Endodermal cell (in vitro differentiated cells): ENCODE measurements around the gene NUDT8. TPM values are rescaled to one million over a fixed set of nuclear protein-coding genes. Genes with fewer than 3 reads are reported as not detected.

ENCODE experiments used
- DNase-seq: peaks from one replicate; pipeline ENCODE4 v3.0.0-alpha.2; 2017
- H3K27ac ChIP-seq: 2 replicates; pipeline ENCODE4 v1.5.1; 2013; ENCODE audit warnings: mild to moderate bottlenecking, low read depth, low read length, moderate library complexity
- H3K27me3 ChIP-seq: 2 replicates; pipeline ENCODE4 v1.6.1; 2013; ENCODE audit warnings: mild to moderate bottlenecking, low read length, moderate library complexity; ENCODE audit not compliant: insufficient read depth, control insufficient read depth, poor library complexity, severe bottlenecking
- H3K36me3 ChIP-seq: 2 replicates; pipeline ENCODE4 v1.7.0; 2013; ENCODE audit warnings: mild to moderate bottlenecking, low read length, moderate library complexity; ENCODE audit not compliant: control insufficient read depth, insufficient read depth
- H3K4me1 ChIP-seq: one replicate; pipeline ENCODE4 v1.7.0; 2013; ENCODE audit warnings: low read length; ENCODE audit not compliant: control insufficient read depth, insufficient read depth
- H3K4me3 ChIP-seq: 2 replicates; pipeline ENCODE4 v1.5.1; 2013; ENCODE audit warnings: mild to moderate bottlenecking, low read length, moderate library complexity
- H3K9ac ChIP-seq: 2 replicates; pipeline ENCODE4 v1.6.1; 2013; ENCODE audit warnings: mild to moderate bottlenecking, low read length, moderate library complexity; ENCODE audit not compliant: poor library complexity, severe bottlenecking; ENCODE audit errors: extremely low read depth
- H3K9me3 ChIP-seq: 2 replicates; pipeline ENCODE4 v1.6.1; 2013; ENCODE audit warnings: mild to moderate bottlenecking, low read length, moderate library complexity; ENCODE audit not compliant: control insufficient read depth
- H3K27ac Mint-ChIP-seq: 2 replicates; pipeline ENCODE4 v1.8.0; 2020; ENCODE audit warnings: mixed read lengths
- H3K27me3 Mint-ChIP-seq: 2 replicates; pipeline ENCODE4 v1.8.0; 2021; ENCODE audit warnings: mild to moderate bottlenecking, mixed read lengths; ENCODE audit not compliant: insufficient read depth
- H3K36me3 Mint-ChIP-seq: 2 replicates; pipeline ENCODE4 v1.8.0; 2020; ENCODE audit warnings: low read depth, mixed read lengths
- H3K4me1 Mint-ChIP-seq: 2 replicates; pipeline ENCODE4 v1.8.0; 2020; ENCODE audit warnings: mixed read lengths
- H3K4me3 Mint-ChIP-seq: 2 replicates; pipeline ENCODE4 v1.8.0; 2020; ENCODE audit warnings: mild to moderate bottlenecking, moderate library complexity, mixed read lengths
- H3K9me3 Mint-ChIP-seq: 2 replicates; pipeline ENCODE4 v1.8.0; 2020; ENCODE audit warnings: mild to moderate bottlenecking, mixed read lengths
- CTCF ChIP-seq: fragments of 200-600 bp; sonication (generic); conservative IDR thresholded peaks from 2 replicates; pipeline ENCODE4 v1.5.0; 2021; ENCODE audit warnings: antibody characterized with exemption, mild to moderate bottlenecking
- WGBS, 2 experiments: methylation state at CpG; one replicate each; pipeline versions ENCODE4 v1.1.5 to v1.1.7; 2013; ENCODE audit warnings: missing lambda C conversion rate in 2 of 2, mixed read lengths in 1 of 2; ENCODE audit not compliant: insufficient coverage in 1 of 2, insufficient read length in 1 of 2; 5-methylcytosine and 5-hydroxymethylcytosine counted together
- total RNA-seq, 2 donors: library from RNA; stranded (reverse); fragmentation: NEBNext Ultra II Directional in 1 of 2; extraction: Animal tissue kit (Norgen Biotek cat#: 25700) in 1 of 2; gene quantifications; 2 replicates in 1 of 2; 3 replicates in 1 of 2; pipeline ENCODE4 v1.2.1, GENCODE V29; 2021

Gene NUDT8
- total RNA-seq, 2 donors from 2014 or later: 9.5 to 13.1 TPM

DNA sequence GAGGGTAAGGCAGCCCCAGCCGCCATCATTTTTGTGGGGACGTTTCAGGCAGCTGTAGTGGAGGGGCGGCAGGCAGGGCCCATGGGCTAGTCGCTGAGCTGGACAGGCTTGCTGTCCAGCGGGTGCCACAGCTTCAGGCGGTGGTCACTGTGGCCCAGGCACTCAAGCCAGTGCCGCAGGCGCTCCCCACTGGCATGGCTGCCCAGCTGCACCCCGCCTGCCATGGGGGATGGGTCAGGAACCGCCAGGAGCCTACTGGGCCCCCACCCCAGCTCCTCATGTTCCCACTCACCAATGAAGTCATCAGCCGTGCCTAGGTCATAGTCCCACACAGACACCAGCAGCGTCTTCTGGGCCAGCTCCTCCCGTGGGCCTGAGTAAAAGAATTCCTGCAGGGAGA, 17.0 kb downstream of the NUDT8 start:
- Histone ChIP-seq H3K4me1 (no peaks in the 10 kb centered on the region), H3K27ac (no peak overlapping the region), H3K9ac (no peak overlapping the region), H3K36me3 (peaks cover 24% of the 10 kb centered on the region), H3K27me3 (no peaks in the 10 kb centered on the region), H3K4me3 (no peak overlapping the region), H3K9me3 (no peaks in the 10 kb centered on the region)
- Mint-ChIP-seq H3K4me1 (peaks cover 17% of the 10 kb centered on the region), H3K27me3 (no peaks in the 10 kb centered on the region), H3K27ac (no peak overlapping the region), H3K9me3 (no peaks in the 10 kb centered on the region), H3K4me3 (no peak overlapping the region), H3K36me3 (peaks cover 31% of the 10 kb centered on the region)
- peak; percentile 36 for DNase-seq
- WGBS, 2 experiments: 92 to 97% methylated on average over 10 to 13 of the region's 13 CpGs
- no peak for TF ChIP-seq CTCF

DNA sequence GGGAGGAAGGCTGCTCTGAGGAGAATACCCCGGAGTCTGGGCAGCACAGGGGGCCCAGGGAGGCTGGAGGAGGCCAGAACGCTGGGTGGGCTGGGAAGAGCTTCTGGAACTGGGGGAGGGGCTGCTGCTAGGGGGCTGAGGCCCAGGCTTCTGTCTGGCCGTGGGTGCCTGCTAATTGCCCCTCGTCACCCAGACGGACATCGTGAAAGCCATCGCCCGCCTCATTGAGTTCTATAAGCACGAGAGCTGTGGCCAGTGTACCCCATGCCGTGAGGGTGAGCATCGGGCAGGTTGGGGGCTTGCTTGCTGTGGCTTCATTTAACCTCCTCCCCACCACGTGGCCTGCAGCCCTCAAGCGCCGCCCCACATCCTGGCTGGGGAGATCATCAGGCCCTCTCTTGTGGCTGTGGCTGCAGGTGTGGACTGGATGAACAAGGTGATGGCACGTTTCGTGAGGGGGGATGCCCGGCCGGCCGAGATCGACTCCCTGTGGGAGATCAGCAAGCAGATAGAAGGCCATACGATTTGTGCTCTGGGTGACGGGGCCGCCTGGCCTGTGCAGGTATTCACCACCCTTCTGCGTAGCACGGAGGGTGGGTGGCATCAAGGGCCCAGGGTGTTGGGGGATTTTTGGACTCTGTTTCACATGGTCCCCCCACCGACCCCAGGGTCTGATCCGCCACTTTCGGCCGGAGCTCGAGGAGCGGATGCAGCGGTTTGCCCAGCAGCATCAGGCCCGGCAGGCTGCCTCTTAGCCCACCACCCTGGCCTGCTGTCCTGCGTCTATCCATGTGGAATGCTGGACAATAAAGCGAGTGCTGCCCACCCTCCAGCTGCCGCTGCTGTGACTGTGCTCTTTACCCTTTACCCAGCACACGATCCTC, 17.8 kb downstream of the NUDT8 start:
- Mint-ChIP-seq H3K9me3 (no peaks in the 10 kb centered on the region), H3K4me1 (peaks cover 9% of the 10 kb centered on the region), H3K27me3 (no peaks in the 10 kb centered on the region), H3K36me3 (peaks cover 31% of the 10 kb centered on the region), H3K4me3 (no peak overlapping the region), H3K27ac (no peak overlapping the region)
- peak; percentile 31 for DNase-seq
- no peaks in the 10 kb centered on the region for H3K27me3 ChIP-seq
- peaks cover 4% of the 10 kb centered on the region for H3K4me1 ChIP-seq
- H3K36me3 ChIP-seq: peaks cover 24% of the 10 kb centered on the region
- no peak overlapping the region for H3K27ac ChIP-seq
- whole genome bisulfite sequencing, 2 experiments: 92 to 95% methylated on average over 10 to 37 of the region's 37 CpGs
- H3K9me3 ChIP-seq: no peaks in the 10 kb centered on the region
- H3K4me3 ChIP-seq: no peak overlapping the region
- TF ChIP-seq CTCF: no peak
- no peak overlapping the region for H3K9ac ChIP-seq

DNA sequence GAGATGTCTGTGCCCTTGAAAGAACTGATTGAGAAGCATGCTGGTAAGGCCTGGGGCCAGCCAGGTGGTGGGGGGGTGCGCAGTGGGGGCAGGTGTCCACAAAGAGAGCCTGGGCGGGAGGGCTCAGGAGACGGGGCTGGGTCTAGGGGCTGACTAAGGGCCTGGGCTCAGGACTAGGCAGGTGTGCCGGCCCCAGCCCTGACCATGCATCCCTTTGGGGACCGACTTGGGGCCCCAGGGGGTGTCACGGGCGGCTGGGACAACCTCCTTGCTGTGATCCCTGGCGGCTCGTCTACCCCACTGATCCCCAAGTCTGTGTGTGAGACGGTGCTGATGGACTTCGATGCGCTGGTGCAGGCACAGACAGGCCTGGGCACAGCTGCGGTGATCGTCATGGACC, 18.6 kb downstream of the NUDT8 start:
- 93 to 100% methylated on average over 9 to 14 of the region's 14 CpGs for WGBS, 2 experiments
- Histone ChIP-seq H3K27me3 (no peaks in the 10 kb centered on the region), H3K9me3 (no peaks in the 10 kb centered on the region), H3K4me1 (peaks cover 6% of the 10 kb centered on the region), H3K36me3 (peaks cover 24% of the 10 kb centered on the region), H3K4me3 (no peak overlapping the region), H3K9ac (no peak overlapping the region), H3K27ac (no peak overlapping the region)
- H3K27ac Mint-ChIP-seq: no peak overlapping the region
- TF ChIP-seq CTCF: no peak
- H3K27me3 Mint-ChIP-seq: no peaks in the 10 kb centered on the region
- peak; percentile 25 for DNase-seq
- peaks cover 31% of the 10 kb centered on the region for H3K36me3 Mint-ChIP-seq
- peaks cover 6% of the 10 kb centered on the region for H3K4me1 Mint-ChIP-seq
- no peak overlapping the region for H3K4me3 Mint-ChIP-seq
- H3K9me3 Mint-ChIP-seq: no peaks in the 10 kb centered on the region
